Nucleus accumbens (tissue), 56 donors: ENCODE results near the gene VPS13D.

Experiments
- DNase-seq, 56 donors: peaks; one replicate each; lab custom pipeline; 2025; lab: John Stamatoyannopoulos, UW

VPS13D gene

DNA sequence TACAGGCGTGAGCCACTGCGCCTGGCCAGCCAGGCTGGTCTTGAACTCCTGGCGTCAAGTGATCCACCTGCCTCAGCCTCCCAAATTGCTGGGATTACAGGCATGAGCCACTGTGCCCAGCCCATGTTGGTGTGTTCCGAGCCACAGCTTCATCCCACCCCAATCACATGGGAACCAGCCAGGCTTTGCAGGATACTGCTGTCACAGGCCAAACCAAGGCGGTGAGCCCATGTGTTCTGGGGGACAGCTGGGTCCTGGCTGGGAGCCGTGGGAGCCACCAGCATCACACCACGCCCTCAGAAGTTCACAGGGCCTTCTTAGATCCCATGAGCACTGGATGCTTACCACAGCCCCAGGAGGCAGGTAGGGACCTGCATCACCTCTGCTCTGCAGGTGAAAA is 331.3 kb downstream of the VPS13D start:
- DNase-seq: no peak
